ENCODE data around the gene TMEM164. TPM values are rescaled to one million over a fixed set of nuclear protein-coding genes. Genes with fewer than 3 reads are reported as not detected.

The TMEM164 gene
- total RNA-seq, 2 donors from 2014 or later: 18.0 to 20.2 TPM

GRCh38 chrX:110046001-110046400, 43.1 kb downstream of the TMEM164 start:
- no peak overlapping the region for H3K27ac ChIP-seq
- no peak for ATAC-seq (ENCODE audit: insufficient number of reproducible peaks, low FRiP score, low read depth)

GRCh38 chrX:110046971-110047370, 44.1 kb downstream of the TMEM164 start:
- no peaks in the 10 kb centered on the region for H3K27me3 ChIP-seq (replicated peaks; ENCODE audit: insufficient read depth)
- no peaks in the 10 kb centered on the region for H3K4me1 ChIP-seq (ENCODE audit: control insufficient read depth in 1 of 2, low read depth in 2 of 2)
- no peaks in the 10 kb centered on the region for H3K9me3 ChIP-seq
- no peak overlapping the region for H3K27ac ChIP-seq
- ATAC-seq (ENCODE audit: insufficient number of reproducible peaks, low FRiP score, low read depth) (no peak), DNase-seq (ENCODE audit: low spot score) (no peak)
- TF ChIP-seq CTCF (IDR thresholded peaks at IDR 0.05): no peak
- H3K36me3 ChIP-seq: no peaks in the 10 kb centered on the region
- H3K4me3 ChIP-seq: no peak overlapping the region

More at GRCh38 chrX:110046001-110046400, 43.1 kb downstream of the TMEM164 start:
- no peak for DNase-seq (ENCODE audit: low spot score)
- H3K4me1 ChIP-seq (ENCODE audit: control insufficient read depth in 1 of 2, low read depth in 2 of 2): no peaks in the 10 kb centered on the region
- H3K4me3 ChIP-seq: no peak overlapping the region
- TF ChIP-seq CTCF (IDR thresholded peaks at IDR 0.05): no peak
- H3K36me3 ChIP-seq: no peaks in the 10 kb centered on the region
- H3K27me3 ChIP-seq (replicated peaks; ENCODE audit: insufficient read depth): no peaks in the 10 kb centered on the region
- H3K9me3 ChIP-seq: no peaks in the 10 kb centered on the region

GRCh38 chrX:110049096-110049495, 46.2 kb downstream of the TMEM164 start:
- DNase-seq (ENCODE audit: low spot score) (no peak), ATAC-seq (ENCODE audit: insufficient number of reproducible peaks, low FRiP score, low read depth) (no peak)
- Histone ChIP-seq H3K36me3 (no peaks in the 10 kb centered on the region), H3K9me3 (no peaks in the 10 kb centered on the region), H3K27ac (no peak overlapping the region), H3K4me3 (no peak overlapping the region), H3K4me1 (ENCODE audit: control insufficient read depth in 1 of 2, low read depth in 2 of 2) (no peaks in the 10 kb centered on the region), H3K27me3 (replicated peaks; ENCODE audit: insufficient read depth) (no peaks in the 10 kb centered on the region)
- no peak for TF ChIP-seq CTCF (IDR thresholded peaks at IDR 0.05)

- Histone ChIP-seq H3K27me3 (replicated peaks; ENCODE audit: insufficient read depth) (no peaks in the 10 kb centered on the region), H3K4me3 (no peak overlapping the region), H3K27ac (no peak overlapping the region), H3K4me1 (ENCODE audit: control insufficient read depth in 1 of 2, low read depth in 2 of 2) (no peaks in the 10 kb centered on the region), H3K36me3 (no peaks in the 10 kb centered on the region), H3K9me3 (no peaks in the 10 kb centered on the region)
- DNase-seq (ENCODE audit: low spot score) (no peak), ATAC-seq (ENCODE audit: insufficient number of reproducible peaks, low FRiP score, low read depth) (no peak)
- no peak for TF ChIP-seq CTCF (IDR thresholded peaks at IDR 0.05)
These were observed 47.5 kb downstream of the TMEM164 start for GRCh38 chrX:110050386-110050785.

- Histone ChIP-seq H3K36me3 (no peaks in the 10 kb centered on the region), H3K27ac (no peak overlapping the region), H3K27me3 (replicated peaks; ENCODE audit: insufficient read depth) (no peaks in the 10 kb centered on the region), H3K9me3 (no peaks in the 10 kb centered on the region), H3K4me1 (ENCODE audit: control insufficient read depth in 1 of 2, low read depth in 2 of 2) (no peaks in the 10 kb centered on the region), H3K4me3 (no peak overlapping the region)
- no peak for TF ChIP-seq CTCF (IDR thresholded peaks at IDR 0.05)
- ATAC-seq (ENCODE audit: insufficient number of reproducible peaks, low FRiP score, low read depth) (no peak), DNase-seq (ENCODE audit: low spot score) (no peak)
These were observed 48.0 kb downstream of the TMEM164 start for GRCh38 chrX:110050901-110051300.

Measured in thoracic aorta (tissue), 2 donors.